Adrenal gland (tissue), 5 donors: ENCODE results near the gene OLIG3.

Experiments used
- CTCF ChIP-seq, 6 experiments: fragments of 450-650 bp in 4 of 6; fragments of 200-600 bp in 2 of 6; sonication (generic) in 1 of 6; IDR thresholded peaks; 1 replicate in 5 of 6; 2 replicates in 1 of 6; pipeline versions ENCODE4 v1.5.1 to v1.8.0; 2016 to 2021; ENCODE audit warnings: antibody characterized with exemption in 6 of 6, mild to moderate bottlenecking in 2 of 6, moderate library complexity in 1 of 6
- POLR2A ChIP-seq, 2 donors: fragments of 450-650 bp; IDR thresholded peaks; one replicate each; pipeline ENCODE4 v1.6.1; 2017; ENCODE audit warnings: antibody characterized with exemption in 2 of 2, mild to moderate bottlenecking in 2 of 2, moderate library complexity in 1 of 2
- donor health status: DM: no; HTN: no; CAD: no.

- TF ChIP-seq CTCF (IDR thresholded peaks at IDR 0.05): no peak
- no peak for TF ChIP-seq POLR2A (IDR thresholded peaks at IDR 0.05)
Observed at GRCh38 chr6:137536104-137536773, 42.0 kb upstream of the OLIG3 start.
